ENCODE results near the gene ABHD16B. TPM values are rescaled to one million over a fixed set of nuclear protein-coding genes. Genes with fewer than 3 reads are reported as not detected.

The ABHD16B gene
- polyA plus RNA-seq, 1 donor (not counting 4 experiments of a cell fraction or from before 2014, with no cell fraction given): not detected

GRCh38 chr20:63839620-63840019, 21.7 kb upstream of the ABHD16B start:
- FAIRE-seq (no peak), DNase-seq (ENCODE audit: low read depth, low spot score) (no peak)
- Histone ChIP-seq H3K36me3 (ENCODE audit: control insufficient read depth in 2 of 2, extremely low read depth in 1 of 2, insufficient read depth in 2 of 2, low read length in 2 of 2) (no peaks in the 10 kb centered on the region), H4K20me1 (ENCODE audit: control insufficient read depth, extremely low read depth, insufficient read depth, low read length) (peaks cover 2% of the 10 kb centered on the region), H3K9ac (ENCODE audit: control insufficient read depth, extremely low read depth, insufficient read depth, low read length) (no peak overlapping the region), H3K4me2 (ENCODE audit: control insufficient read depth, extremely low read depth, insufficient read depth, low read depth, low read length) (no peak overlapping the region), H3K79me2 (ENCODE audit: control insufficient read depth, insufficient read depth, low read length) (no peaks in the 10 kb centered on the region), H3K27me3 (ENCODE audit: control insufficient read depth, extremely low read depth, insufficient read depth, low read length) (peaks cover 12% of the 10 kb centered on the region), H2AFZ (ENCODE audit: control insufficient read depth, low read length) (no peak overlapping the region), H3K9me1 (ENCODE audit: control insufficient read depth, extremely low read depth, insufficient read depth, low read length) (no peaks in the 10 kb centered on the region), H3K4me1 (ENCODE audit: control insufficient read depth, extremely low read depth, insufficient read depth, low read length) (peaks cover 5% of the 10 kb centered on the region), H3K4me3 (ENCODE audit: control insufficient read depth in 2 of 3, extremely low read depth in 1 of 3, insufficient read depth in 2 of 3, low read depth in 1 of 3, low read length in 3 of 3) (no peak overlapping the region), H3K27ac (ENCODE audit: control insufficient read depth, insufficient read depth, low read length) (no peak overlapping the region), H3K9me3 (ENCODE audit: control insufficient read depth, low read depth, low read length) (no peaks in the 10 kb centered on the region)
- TF ChIP-seq EZH2 (IDR thresholded peaks at IDR 0.05; ENCODE audit: low read length): no peak
- TF ChIP-seq CTCF (optimal IDR thresholded peaks at IDR 0.05 in 1 of 3, IDR thresholded peaks at IDR 0.05 in 1 of 3, conservative IDR thresholded peaks at IDR 0.05 in 1 of 3; ENCODE audit: extremely low read depth in 1 of 3, insufficient read depth in 2 of 3, low read length in 3 of 3): no peak
- dilution Hi-C loops (cut with MboI; ENCODE audit: extremely low pct_ligation_motif_present, low sequenced_read_pairs): no loop called here

GRCh38 chr20:63840405-63840828, 20.9 kb upstream of the ABHD16B start:
- H3K36me3 ChIP-seq (ENCODE audit: control insufficient read depth in 2 of 2, extremely low read depth in 1 of 2, insufficient read depth in 2 of 2, low read length in 2 of 2): no peaks in the 10 kb centered on the region
- peaks cover 17% of the 10 kb centered on the region for H3K27me3 ChIP-seq (ENCODE audit: control insufficient read depth, extremely low read depth, insufficient read depth, low read length)
- no peaks in the 10 kb centered on the region for H3K79me2 ChIP-seq (ENCODE audit: control insufficient read depth, insufficient read depth, low read length)
- no peak overlapping the region for H3K4me3 ChIP-seq (ENCODE audit: control insufficient read depth in 2 of 3, extremely low read depth in 1 of 3, insufficient read depth in 2 of 3, low read depth in 1 of 3, low read length in 3 of 3)
- no peak overlapping the region for H2AFZ ChIP-seq (ENCODE audit: control insufficient read depth, low read length)
- H4K20me1 ChIP-seq (ENCODE audit: control insufficient read depth, extremely low read depth, insufficient read depth, low read length): peaks cover 2% of the 10 kb centered on the region
- H3K4me1 ChIP-seq (ENCODE audit: control insufficient read depth, extremely low read depth, insufficient read depth, low read length): peaks cover 5% of the 10 kb centered on the region
- H3K9ac ChIP-seq (ENCODE audit: control insufficient read depth, extremely low read depth, insufficient read depth, low read length): no peak overlapping the region
- FAIRE-seq (no peak), DNase-seq (ENCODE audit: low read depth, low spot score) (no peak)
- no peaks in the 10 kb centered on the region for H3K9me3 ChIP-seq (ENCODE audit: control insufficient read depth, low read depth, low read length)
- H3K4me2 ChIP-seq (ENCODE audit: control insufficient read depth, extremely low read depth, insufficient read depth, low read depth, low read length): no peak overlapping the region
- TF ChIP-seq CTCF (optimal IDR thresholded peaks at IDR 0.05 in 1 of 3, IDR thresholded peaks at IDR 0.05 in 1 of 3, conservative IDR thresholded peaks at IDR 0.05 in 1 of 3; ENCODE audit: extremely low read depth in 1 of 3, insufficient read depth in 2 of 3, low read length in 3 of 3) (no peak), EZH2 (IDR thresholded peaks at IDR 0.05; ENCODE audit: low read length) (no peak)
- no peaks in the 10 kb centered on the region for H3K9me1 ChIP-seq (ENCODE audit: control insufficient read depth, extremely low read depth, insufficient read depth, low read length)
- dilution Hi-C loops (cut with MboI; ENCODE audit: extremely low pct_ligation_motif_present, low sequenced_read_pairs): no loop called here
- no peak overlapping the region for H3K27ac ChIP-seq (ENCODE audit: control insufficient read depth, insufficient read depth, low read length)

Measured in keratinocyte (primary cell).